Prostate gland (tissue), 2 donors: Measurements from ENCODE around the gene FBXO38. TPM values are rescaled to one million over a fixed set of nuclear protein-coding genes. Genes with fewer than 3 reads are reported as not detected.

ENCODE experiments used
- DNase-seq: peaks from one replicate; pipeline ENCODE4 v3.0.0-alpha.2; 2019; ENCODE audit warnings: low spot score
- H3K27ac ChIP-seq, 2 donors: fragments of 200-600 bp; sonication (generic); 2 replicates each; pipeline ENCODE4 v1.5.1; 2017 to 2019
- H3K27me3 ChIP-seq: fragments of 200-600 bp; sonication (generic); replicated peaks from 2 replicates; pipeline ENCODE4 v1.5.1; 2019; ENCODE audit not compliant: insufficient read depth
- H3K36me3 ChIP-seq, 2 donors: fragments of 200-600 bp; sonication (generic); 1 replicate in 1 of 2; 2 replicates in 1 of 2; pipeline versions ENCODE4 v1.5.1 to v1.8.1; 2017 to 2019
- H3K4me1 ChIP-seq: fragments of 200-600 bp; sonication (generic); replicated peaks from 2 replicates; pipeline ENCODE4 v1.5.1; 2019
- H3K4me3 ChIP-seq, 2 donors: fragments of 200-600 bp; sonication (generic); 2 replicates each; pipeline ENCODE4 v1.5.1; 2017 to 2019
- H3K9me3 ChIP-seq: fragments of 200-600 bp; sonication (generic); 2 replicates; pipeline ENCODE4 v1.5.1; 2017
- CTCF ChIP-seq, 4 experiments: fragments of 200-600 bp in 2 of 4; fragments of 450-650 bp in 2 of 4; sonication (generic) in 2 of 4; IDR thresholded peaks; 1 replicate in 3 of 4; 2 replicates in 1 of 4; pipeline ENCODE4 v1.5.1; 2016 to 2019; ENCODE audit warnings: antibody characterized with exemption in 4 of 4, mild to moderate bottlenecking in 2 of 4, moderate library complexity in 2 of 4
- POLR2A ChIP-seq: fragments of 450-650 bp; IDR thresholded peaks from one replicate; pipeline ENCODE4 v1.6.1; 2016; ENCODE audit warnings: antibody characterized with exemption, mild to moderate bottlenecking
- POLR2AphosphoS5 ChIP-seq: sonication (generic); formaldehyde crosslinking; IDR thresholded peaks from one replicate; pipeline ENCODE4 v1.6.1; 2017; ENCODE audit warnings: antibody characterized with exemption
- WGBS: methylation state at CpG from one replicate; pipeline ENCODE4 v1.1.5; 2018; 5-methylcytosine and 5-hydroxymethylcytosine counted together
- intact Hi-C: fragments of 100-400 bp; cut with DNase I; formaldehyde crosslinking; loops from one replicate; pipeline ENCODE4 v1.14.2; 2022
- total RNA-seq, 2 donors: library from RNA; depleted of rRNA; stranded (reverse); fragments of >200 nt; gene quantifications; one replicate each; pipeline ENCODE4 v1.1.0, GENCODE V29; 2016

The FBXO38 gene
- total RNA-seq, 2 donors from 2014 or later = 47.1 to 53.2 TPM

GRCh38 chr5:148458036-148458888 is 74.5 kb downstream of the FBXO38 start:
- Histone ChIP-seq H3K36me3 (no peaks in the 10 kb centered on the region), H3K4me1 (no peaks in the 10 kb centered on the region), H3K27me3 (no peaks in the 10 kb centered on the region), H3K9me3 (no peaks in the 10 kb centered on the region), H3K4me3 (no peak overlapping the region), H3K27ac (no peak overlapping the region)
- no peak for TF ChIP-seq POLR2A
- TF ChIP-seq POLR2AphosphoS5 = no peak
- TF ChIP-seq CTCF (IDR thresholded peaks at IDR 0.05) = no peak
- WGBS = 76% methylated on average over 3 of the region's 3 CpGs
- intact Hi-C loops = no loop called here
- no peak for DNase-seq

- Histone ChIP-seq H3K4me3 (no peak overlapping the region), H3K27ac (no peak overlapping the region), H3K27me3 (no peaks in the 10 kb centered on the region), H3K9me3 (no peaks in the 10 kb centered on the region), H3K36me3 (no peaks in the 10 kb centered on the region), H3K4me1 (no peaks in the 10 kb centered on the region)
- intact Hi-C loops = no loop called here
- DNase-seq = no peak
- 100% methylated on average over 1 of the region's 1 CpG for WGBS
- no peak for TF ChIP-seq POLR2AphosphoS5
- no peak for TF ChIP-seq CTCF (IDR thresholded peaks at IDR 0.05)
- no peak for TF ChIP-seq POLR2A
Observed at GRCh38 chr5:148459669-148460068, 75.9 kb downstream of the FBXO38 start.

GRCh38 chr5:148465381-148466235 is 81.8 kb downstream of the FBXO38 start:
- H3K27me3 ChIP-seq = no peaks in the 10 kb centered on the region
- H3K27ac ChIP-seq = no peak overlapping the region
- no peaks in the 10 kb centered on the region for H3K36me3 ChIP-seq
- no peak overlapping the region for H3K4me3 ChIP-seq
- WGBS = 46% methylated on average over 4 of the region's 4 CpGs
- no peaks in the 10 kb centered on the region for H3K9me3 ChIP-seq
- TF ChIP-seq POLR2AphosphoS5 (no peak), CTCF (IDR thresholded peaks at IDR 0.05) (no peak), POLR2A (no peak)
- no peaks in the 10 kb centered on the region for H3K4me1 ChIP-seq
- intact Hi-C loops = no loop called here
- DNase-seq = no peak

GRCh38 chr5:148466236-148466580 is 82.5 kb downstream of the FBXO38 start:
- Histone ChIP-seq H3K36me3 (no peaks in the 10 kb centered on the region), H3K4me3 (no peak overlapping the region), H3K9me3 (no peaks in the 10 kb centered on the region), H3K27me3 (no peaks in the 10 kb centered on the region), H3K4me1 (no peaks in the 10 kb centered on the region), H3K27ac (no peak overlapping the region)
- WGBS = 52% methylated on average over 4 of the region's 4 CpGs
- DNase-seq = no peak
- intact Hi-C loops = no loop called here
- TF ChIP-seq CTCF (IDR thresholded peaks at IDR 0.05) (no peak), POLR2AphosphoS5 (no peak), POLR2A (no peak)
